Sigmoid colon (tissue), 7 donors: ENCODE results near the gene GABBR2. TPM values are rescaled to one million over a fixed set of nuclear protein-coding genes. Genes with fewer than 3 reads are reported as not detected.

Experiments
- DNase-seq: peaks from one replicate; pipeline ENCODE4 v3.0.0-alpha.2; 2019
- H3K27ac ChIP-seq, 4 donors: fragments of 200-600 bp; sonication (generic); one replicate each; pipeline ENCODE4 v1.5.1; 2016 to 2019; ENCODE audit warnings: mild to moderate bottlenecking in 1 of 4
- H3K27me3 ChIP-seq, 3 donors: fragments of 200-600 bp; sonication (generic); one replicate each; pipeline ENCODE4 v1.5.1; 2019; ENCODE audit warnings: mild to moderate bottlenecking in 1 of 3
- H3K36me3 ChIP-seq, 4 donors: fragments of 200-600 bp; sonication (generic); one replicate each; pipeline ENCODE4 v1.5.1; 2016 to 2019
- H3K4me1 ChIP-seq, 4 donors: fragments of 200-600 bp; sonication (generic); one replicate each; pipeline ENCODE4 v1.5.1; 2017 to 2019
- H3K4me3 ChIP-seq, 4 donors: fragments of 200-600 bp; sonication (generic); one replicate each; pipeline ENCODE4 v1.5.1; 2017 to 2019; ENCODE audit warnings: mild to moderate bottlenecking in 2 of 4, moderate library complexity in 1 of 4
- H3K9me3 ChIP-seq, 4 donors: fragments of 200-600 bp in 3 of 4; sonication (generic) in 3 of 4; one replicate each; pipeline versions ENCODE4 v1.5.1 to v1.6.1; 2013 to 2019
- EP300 ChIP-seq, 4 donors: sonication (generic); formaldehyde crosslinking; IDR thresholded peaks; one replicate each; pipeline ENCODE4 v1.6.1; 2017; ENCODE audit warnings: antibody characterized with exemption in 4 of 4
- POLR2A ChIP-seq, 2 donors: fragments of 450-650 bp; IDR thresholded peaks; one replicate each; pipeline ENCODE4 v1.6.1; 2016; ENCODE audit warnings: antibody characterized with exemption in 2 of 2, mild to moderate bottlenecking in 2 of 2, moderate library complexity in 2 of 2
- POLR2AphosphoS5 ChIP-seq, 4 donors: sonication (generic); formaldehyde crosslinking; IDR thresholded peaks; one replicate each; pipeline ENCODE4 v1.6.1; 2017; ENCODE audit warnings: antibody characterized with exemption in 4 of 4
- WGBS, 2 donors: extraction: QIAGEN DNeasy Blood & Tissue Kit; methylation state at CpG; one replicate each; pipeline ENCODE4 v1.1.7; 2013; 5-methylcytosine and 5-hydroxymethylcytosine counted together
- intact Hi-C: fragments of 100-400 bp; cut with DNase I; formaldehyde crosslinking; loops from one replicate; pipeline ENCODE4 v1.15.1; 2023
- polyA plus RNA-seq, 3 donors: library from polyadenylated mRNA; stranded (reverse); fragments of 200-250 nt; gene quantifications; one replicate each; pipeline ENCODE4 v1.2.3, GENCODE V29; 2013
- total RNA-seq, 4 donors: library from RNA; depleted of rRNA; stranded (reverse); fragments of >200 nt; gene quantifications; one replicate each; pipeline ENCODE4 v1.1.0, GENCODE V29; 2016
- TF ChIP-seq, protein P1 (sequence below), 4 experiments: fragments of 450-650 bp in 3 of 4; fragments of 200-600 bp in 1 of 4; IDR thresholded peaks; one replicate each; pipeline ENCODE4 v1.5.1; 2016 to 2019; ENCODE audit warnings: antibody characterized with exemption in 4 of 4, mild to moderate bottlenecking in 3 of 4, moderate library complexity in 2 of 4
- donor health status: healthy with polysubstance abuse.
- donor health status: Bipolar disorder and iron deficiency.
- donor health status: healthy.

GABBR2 gene
- total and polyA plus RNA-seq, 7 donors = under 0.01 to 0.04 (median under 0.01) TPM; not detected in 4

DNA sequence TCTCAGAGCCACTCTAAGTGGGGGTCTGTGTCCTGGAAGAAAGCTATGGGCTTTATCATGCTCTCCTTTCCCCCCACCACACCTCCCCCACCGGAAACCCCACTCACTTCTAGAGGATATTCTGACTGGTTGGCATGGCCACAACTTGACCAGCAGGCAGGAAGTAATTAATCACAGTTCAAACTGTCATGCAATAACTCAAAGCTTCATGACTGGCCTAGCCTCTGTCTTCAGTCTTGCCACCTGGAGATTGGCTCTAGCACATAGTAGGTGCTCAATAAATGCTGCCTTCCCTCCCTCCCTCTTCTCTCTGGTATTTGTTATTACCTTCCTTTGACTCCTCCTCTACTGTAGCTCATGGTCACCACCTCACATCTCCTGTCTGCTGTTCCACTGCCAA is 124.7 kb downstream of the GABBR2 start:
- TF ChIP-seq EP300 (IDR thresholded peaks at IDR 0.05) = no peak
- no peak for TF ChIP-seq POLR2AphosphoS5 (IDR thresholded peaks at IDR 0.05)
- no peak for TF ChIP-seq POLR2A (IDR thresholded peaks at IDR 0.05)
- TF ChIP-seq, protein P1, sequence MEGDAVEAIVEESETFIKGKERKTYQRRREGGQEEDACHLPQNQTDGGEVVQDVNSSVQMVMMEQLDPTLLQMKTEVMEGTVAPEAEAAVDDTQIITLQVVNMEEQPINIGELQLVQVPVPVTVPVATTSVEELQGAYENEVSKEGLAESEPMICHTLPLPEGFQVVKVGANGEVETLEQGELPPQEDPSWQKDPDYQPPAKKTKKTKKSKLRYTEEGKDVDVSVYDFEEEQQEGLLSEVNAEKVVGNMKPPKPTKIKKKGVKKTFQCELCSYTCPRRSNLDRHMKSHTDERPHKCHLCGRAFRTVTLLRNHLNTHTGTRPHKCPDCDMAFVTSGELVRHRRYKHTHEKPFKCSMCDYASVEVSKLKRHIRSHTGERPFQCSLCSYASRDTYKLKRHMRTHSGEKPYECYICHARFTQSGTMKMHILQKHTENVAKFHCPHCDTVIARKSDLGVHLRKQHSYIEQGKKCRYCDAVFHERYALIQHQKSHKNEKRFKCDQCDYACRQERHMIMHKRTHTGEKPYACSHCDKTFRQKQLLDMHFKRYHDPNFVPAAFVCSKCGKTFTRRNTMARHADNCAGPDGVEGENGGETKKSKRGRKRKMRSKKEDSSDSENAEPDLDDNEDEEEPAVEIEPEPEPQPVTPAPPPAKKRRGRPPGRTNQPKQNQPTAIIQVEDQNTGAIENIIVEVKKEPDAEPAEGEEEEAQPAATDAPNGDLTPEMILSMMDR (IDR thresholded peaks at IDR 0.05) = no peak
- intact Hi-C loops = no loop called here
- Histone ChIP-seq H3K4me1 (no peaks in the 10 kb centered on the region), H3K36me3 (no peaks in the 10 kb centered on the region), H3K4me3 (no peak overlapping the region), H3K9me3 (no peaks in the 10 kb centered on the region), H3K27ac (no peak overlapping the region), H3K27me3 (no peaks in the 10 kb centered on the region)
- DNase-seq = no peak
- 21 to 26% methylated on average over 1 of the region's 1 CpG for WGBS, 2 donors

DNA sequence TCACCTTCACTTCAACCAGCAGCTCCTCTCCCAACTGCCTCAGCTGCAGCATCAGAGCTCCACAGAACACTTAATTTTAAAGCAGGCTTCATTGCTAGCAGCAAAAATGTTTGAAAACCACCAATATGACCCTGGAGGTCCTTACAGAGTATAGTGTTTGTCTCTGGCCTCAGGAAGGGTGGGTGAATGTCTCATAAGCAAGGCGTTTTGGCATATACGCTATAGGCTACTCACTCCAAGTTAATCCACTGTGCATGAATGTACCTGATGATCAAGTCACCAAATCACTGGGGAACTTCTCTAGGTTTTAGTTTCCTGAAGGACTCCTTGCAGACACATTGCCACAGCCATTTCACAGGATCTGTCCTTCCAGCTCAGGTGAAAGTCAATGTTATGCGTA is 125.3 kb downstream of the GABBR2 start:
- Histone ChIP-seq H3K9me3 (no peaks in the 10 kb centered on the region), H3K27ac (no peak overlapping the region), H3K4me3 (no peak overlapping the region), H3K36me3 (no peaks in the 10 kb centered on the region), H3K27me3 (no peaks in the 10 kb centered on the region), H3K4me1 (no peaks in the 10 kb centered on the region)
- 87 to 89% methylated on average over 3 of the region's 3 CpGs for WGBS, 2 donors
- DNase-seq = no peak
- TF ChIP-seq EP300 (IDR thresholded peaks at IDR 0.05) = no peak
- TF ChIP-seq POLR2AphosphoS5 (IDR thresholded peaks at IDR 0.05) = no peak
- TF ChIP-seq, protein P1 (IDR thresholded peaks at IDR 0.05) = no peak
- TF ChIP-seq POLR2A (IDR thresholded peaks at IDR 0.05) = no peak
- intact Hi-C loops = no loop called here

DNA sequence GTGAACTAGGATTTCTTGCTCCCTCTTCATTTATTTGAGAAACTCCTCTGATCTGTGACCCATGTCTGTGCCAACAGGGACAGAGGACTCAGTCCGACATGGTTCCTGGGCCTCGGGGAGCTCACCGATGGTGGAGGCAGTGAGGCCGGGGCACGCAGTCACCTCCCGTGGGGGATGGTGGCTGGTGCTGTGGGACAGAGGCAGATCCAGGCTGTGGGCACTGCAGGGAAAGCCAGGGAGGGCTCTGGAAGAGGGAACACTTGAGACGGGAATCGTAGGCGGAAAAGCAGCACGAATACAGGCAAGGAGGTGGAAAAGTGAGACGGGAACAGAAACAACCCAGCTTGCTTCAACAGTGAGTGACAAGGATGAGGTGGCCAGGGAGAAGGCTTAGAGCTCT is 127.8 kb downstream of the GABBR2 start:
- Histone ChIP-seq H3K4me3 (no peak overlapping the region), H3K9me3 (no peaks in the 10 kb centered on the region), H3K27ac (no peak overlapping the region), H3K4me1 (no peaks in the 10 kb centered on the region), H3K27me3 (no peaks in the 10 kb centered on the region), H3K36me3 (no peaks in the 10 kb centered on the region)
- intact Hi-C loops = no loop called here
- WGBS, 2 donors = 76 to 77% methylated on average over 11 of the region's 11 CpGs
- TF ChIP-seq POLR2AphosphoS5 (IDR thresholded peaks at IDR 0.05) = no peak
- TF ChIP-seq, protein P1 (IDR thresholded peaks at IDR 0.05) = no peak
- no peak for TF ChIP-seq POLR2A (IDR thresholded peaks at IDR 0.05)
- TF ChIP-seq EP300 (IDR thresholded peaks at IDR 0.05) = no peak
- no peak for DNase-seq

DNA sequence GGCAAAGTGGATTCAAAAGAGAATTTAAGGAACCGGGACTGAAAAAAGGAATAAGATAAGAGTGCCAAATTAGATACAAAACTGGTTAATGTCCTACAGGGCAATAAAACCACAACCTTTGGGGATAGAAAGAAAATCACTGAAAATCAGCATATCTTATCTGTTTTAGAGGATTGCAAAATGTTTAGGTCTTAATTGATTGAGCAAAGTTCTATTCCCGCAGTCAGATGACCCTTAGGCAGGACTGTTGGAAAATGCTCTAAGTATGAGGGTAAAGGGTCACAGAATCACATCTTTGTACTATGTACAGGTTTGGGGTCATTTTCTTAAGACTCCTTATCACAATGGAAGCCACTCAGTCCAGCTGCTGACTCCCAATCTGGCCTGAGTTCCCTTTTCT is 129.0 kb downstream of the GABBR2 start:
- Histone ChIP-seq H3K4me3 (no peak overlapping the region), H3K27ac (no peak overlapping the region), H3K27me3 (no peaks in the 10 kb centered on the region), H3K9me3 (no peaks in the 10 kb centered on the region), H3K4me1 (no peaks in the 10 kb centered on the region), H3K36me3 (no peaks in the 10 kb centered on the region)
- WGBS, 2 donors = 24 to 71% methylated on average over 2 of the region's 2 CpGs
- no peak for TF ChIP-seq POLR2A (IDR thresholded peaks at IDR 0.05)
- no peak for TF ChIP-seq EP300 (IDR thresholded peaks at IDR 0.05)
- TF ChIP-seq, protein P1 (IDR thresholded peaks at IDR 0.05) = no peak
- TF ChIP-seq POLR2AphosphoS5 (IDR thresholded peaks at IDR 0.05) = no peak
- no peak for DNase-seq
- intact Hi-C loops = no loop called here

DNA sequence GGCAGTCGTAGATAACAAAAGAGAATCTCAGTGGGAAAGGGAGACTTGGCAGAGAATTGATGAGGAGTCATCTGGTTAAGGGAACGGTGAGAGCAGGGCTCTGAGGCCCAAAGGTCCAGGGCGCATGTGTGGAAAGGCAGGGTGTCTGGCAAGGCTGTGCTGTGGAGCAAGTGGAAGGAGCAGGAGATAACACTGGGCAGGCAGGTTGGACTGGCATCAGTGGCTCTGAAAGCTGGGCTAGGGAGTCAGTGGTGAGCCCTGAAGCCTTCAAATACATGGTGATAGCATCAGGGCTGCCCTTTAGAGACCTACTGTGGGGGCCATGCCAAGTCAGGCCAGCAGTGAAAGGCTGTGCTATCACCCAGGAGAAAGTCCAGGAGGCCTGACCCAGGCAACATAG is 131.3 kb downstream of the GABBR2 start:
- Histone ChIP-seq H3K9me3 (no peaks in the 10 kb centered on the region), H3K27ac (no peak overlapping the region), H3K4me3 (no peak overlapping the region), H3K4me1 (no peaks in the 10 kb centered on the region), H3K27me3 (no peaks in the 10 kb centered on the region), H3K36me3 (no peaks in the 10 kb centered on the region)
- intact Hi-C loops = no loop called here
- no peak for TF ChIP-seq EP300 (IDR thresholded peaks at IDR 0.05)
- TF ChIP-seq, protein P1 (IDR thresholded peaks at IDR 0.05) = no peak
- no peak for TF ChIP-seq POLR2AphosphoS5 (IDR thresholded peaks at IDR 0.05)
- TF ChIP-seq POLR2A (IDR thresholded peaks at IDR 0.05) = no peak
- WGBS, 2 donors = 61 to 86% methylated on average over 3 of the region's 3 CpGs
- DNase-seq = no peak
